ENCODE data around the gene CUEDC1.

GRCh38 chr17:57980522-57980921 is 25.3 kb upstream of the CUEDC1 start:
- TF ChIP-seq CTCF (IDR thresholded peaks at IDR 0.05; ENCODE audit: borderline replicate concordance, extremely low read depth, low read length, poor library complexity, severe bottlenecking), result no peak
- no peak for TF ChIP-seq EZH2 (IDR thresholded peaks at IDR 0.05; ENCODE audit: borderline replicate concordance, low read depth, low read length, severe bottlenecking)

All from DND-41 (cell line).